Medulla oblongata (tissue), 1 donor: Measurements from ENCODE around the gene CAPZA2.

Experiments
- DNase-seq: peaks from one replicate; pipeline ENCODE4 v3.0.0-alpha.2; 2015; ENCODE audit errors: extremely low spot score

CAPZA2 gene

GRCh38 chr7:116862951-116863670 is 724 bp downstream of the CAPZA2 start:
- DNase-seq, result peak; percentile 54

GRCh38 chr7:116863936-116864500 is 1.6 kb downstream of the CAPZA2 start:
- no peak for DNase-seq

GRCh38 chr7:116871061-116871700 is 8.8 kb downstream of the CAPZA2 start:
- no peak for DNase-seq

GRCh38 chr7:116872026-116872425 is 9.6 kb downstream of the CAPZA2 start:
- no peak for DNase-seq

GRCh38 chr7:116873619-116874018 is 11.2 kb downstream of the CAPZA2 start:
- no peak for DNase-seq

- DNase-seq, result no peak
These were observed 14.5 kb downstream of the CAPZA2 start for GRCh38 chr7:116876664-116877442.

GRCh38 chr7:116877443-116878217 is 15.2 kb downstream of the CAPZA2 start:
- DNase-seq, result no peak

- DNase-seq, result no peak
These were observed 22.3 kb downstream of the CAPZA2 start for GRCh38 chr7:116884691-116885090.

- no peak for DNase-seq
These were observed 23.3 kb downstream of the CAPZA2 start for GRCh38 chr7:116885724-116886123.

- no peak for DNase-seq
These were observed 24.3 kb downstream of the CAPZA2 start for GRCh38 chr7:116886543-116887156.

GRCh38 chr7:116888895-116889294 is 26.5 kb downstream of the CAPZA2 start:
- DNase-seq, result no peak

- DNase-seq, result no peak
These were observed 33.5 kb downstream of the CAPZA2 start for GRCh38 chr7:116895849-116896248.

- peak; percentile 16 for DNase-seq
These were observed 35.3 kb downstream of the CAPZA2 start for GRCh38 chr7:116897661-116898060.

- DNase-seq, result no peak
These were observed 36.9 kb downstream of the CAPZA2 start for GRCh38 chr7:116899308-116899707.

- no peak for DNase-seq
These were observed 38.8 kb downstream of the CAPZA2 start for GRCh38 chr7:116901143-116901542.

GRCh38 chr7:116902867-116903266 is 40.5 kb downstream of the CAPZA2 start:
- no peak for DNase-seq

GRCh38 chr7:116906391-116906790 is 44.0 kb downstream of the CAPZA2 start:
- no peak for DNase-seq

- no peak for DNase-seq
These were observed 48.0 kb downstream of the CAPZA2 start for GRCh38 chr7:116910383-116910782.

- no peak for DNase-seq
These were observed 49.4 kb downstream of the CAPZA2 start for GRCh38 chr7:116911801-116912200.

GRCh38 chr7:116912269-116912909 is 50.0 kb downstream of the CAPZA2 start:
- DNase-seq, result no peak

GRCh38 chr7:116918704-116919103 is 56.3 kb downstream of the CAPZA2 start:
- DNase-seq, result no peak
